Neural progenitor cell (in vitro differentiated cells): ENCODE measurements around the gene COL23A1. TPM values are rescaled to one million over a fixed set of nuclear protein-coding genes. Genes with fewer than 3 reads are reported as not detected.
A peak's percentile ranks its signal among the peaks of the same experiment; 100 is the strongest.

Experiments
- DNase-seq: peaks from one replicate; pipeline ENCODE4 v3.0.0-alpha.2; 2016; ENCODE audit warnings: low spot score
- H2AFZ ChIP-seq: fragments of 200-600 bp; sonication (generic); replicated peaks from 2 replicates; pipeline ENCODE4 v1.6.1; 2016; ENCODE audit warnings: antibody characterized with exemption
- H3F3A ChIP-seq: fragments of 200-600 bp; sonication (generic); 2 replicates; pipeline ENCODE4 v1.6.1; 2016; ENCODE audit warnings: antibody characterized with exemption, low read depth
- H3K27ac ChIP-seq: fragments of 200-600 bp; sonication (generic); 2 replicates; pipeline ENCODE4 v1.5.1; 2016; ENCODE audit warnings: mild to moderate bottlenecking
- H3K27me3 ChIP-seq: fragments of 200-600 bp; sonication (generic); 2 replicates; pipeline ENCODE4 v1.6.1; 2016; ENCODE audit warnings: mild to moderate bottlenecking, moderate library complexity
- H3K36me3 ChIP-seq: fragments of 200-600 bp; sonication (generic); 2 replicates; pipeline ENCODE4 v1.5.1; 2016
- H3K4me1 ChIP-seq: fragments of 200-600 bp; sonication (generic); 2 replicates; pipeline ENCODE4 v1.6.1; 2016; ENCODE audit warnings: mixed run types
- H3K4me2 ChIP-seq: fragments of 200-600 bp; sonication (generic); 2 replicates; pipeline ENCODE4 v1.6.1; 2016
- H3K4me3 ChIP-seq: fragments of 200-600 bp; sonication (generic); 2 replicates; pipeline ENCODE4 v1.5.1; 2016
- H3K79me2 ChIP-seq: fragments of 200-600 bp; sonication (generic); 2 replicates; pipeline ENCODE4 v1.6.1; 2016; ENCODE audit warnings: low read depth
- H3K9ac ChIP-seq: fragments of 200-600 bp; sonication (generic); 2 replicates; pipeline ENCODE4 v1.6.1; 2016
- H3K9me3 ChIP-seq: fragments of 200-600 bp; sonication (generic); 2 replicates; pipeline ENCODE4 v1.5.1; 2016; ENCODE audit warnings: low read depth
- H4K20me1 ChIP-seq: fragments of 200-600 bp; sonication (generic); 2 replicates; pipeline ENCODE4 v1.6.1; 2016; ENCODE audit warnings: low read depth
- H3K27ac Mint-ChIP-seq: 3 replicates; pipeline ENCODE4 v1.8.0; 2021; ENCODE audit warnings: mixed read lengths
- H3K27me3 Mint-ChIP-seq: 2 replicates; pipeline ENCODE4 v1.8.0; 2022; ENCODE audit warnings: low read depth, mild to moderate bottlenecking, inconsistent platforms, moderate library complexity, mixed read lengths; ENCODE audit not compliant: insufficient read depth
- H3K36me3 Mint-ChIP-seq: 3 replicates; pipeline ENCODE4 v1.8.0; 2021; ENCODE audit warnings: mixed read lengths
- H3K4me1 Mint-ChIP-seq: 3 replicates; pipeline ENCODE4 v1.8.0; 2021; ENCODE audit warnings: mixed read lengths
- H3K4me3 Mint-ChIP-seq: 3 replicates; pipeline ENCODE4 v1.8.0; 2021; ENCODE audit warnings: mild to moderate bottlenecking, moderate library complexity, mixed read lengths
- H3K9me3 Mint-ChIP-seq: 3 replicates; pipeline ENCODE4 v1.8.0; 2020; ENCODE audit warnings: mixed read lengths
- CTCF ChIP-seq: fragments of 200-600 bp; sonication (generic); IDR thresholded peaks from 2 replicates; pipeline ENCODE4 v1.5.1; 2017; ENCODE audit warnings: antibody characterized with exemption, mild to moderate bottlenecking
- EZH2 ChIP-seq: fragments of 200-600 bp; sonication (generic); IDR thresholded peaks from 2 replicates; pipeline ENCODE4 v1.6.1; 2017; ENCODE audit warnings: antibody characterized with exemption, mild to moderate bottlenecking, moderate library complexity
- EZH2phosphoT487 ChIP-seq: fragments of 200-600 bp; sonication (generic); IDR thresholded peaks from 2 replicates; pipeline ENCODE4 v1.6.1; 2017; ENCODE audit warnings: antibody characterized with exemption
- total RNA-seq: library from RNA; depleted of rRNA; stranded (reverse); fragments of >200 nt; gene quantifications from 2 replicates; pipeline ENCODE4 v1.2.3, GENCODE V29; 2015; ENCODE audit warnings: low replicate concordance

COL23A1 gene
- total RNA-seq, 1 donor from 2014 or later: not detected

- H3K36me3 Mint-ChIP-seq: no peaks in the 10 kb centered on the region
- H3K4me2 ChIP-seq: no peak overlapping the region
- H4K20me1 ChIP-seq: no peaks in the 10 kb centered on the region
- H3K27me3 ChIP-seq: no peaks in the 10 kb centered on the region
- H3K9ac ChIP-seq: no peak overlapping the region
- H3K4me3 ChIP-seq: no peak overlapping the region
- peaks cover 4% of the 10 kb centered on the region for H3K27me3 Mint-ChIP-seq
- H3K9me3 ChIP-seq: no peaks in the 10 kb centered on the region
- H3K27ac Mint-ChIP-seq: peak overlapping the region; percentile 50
- H3K4me1 Mint-ChIP-seq: peaks cover 42% of the 10 kb centered on the region
- H3K4me1 ChIP-seq: peaks cover 12% of the 10 kb centered on the region
- TF ChIP-seq EZH2 (no peak), CTCF (no peak), EZH2phosphoT487 (no peak)
- H3K36me3 ChIP-seq: no peaks in the 10 kb centered on the region
- H3K9me3 Mint-ChIP-seq: no peaks in the 10 kb centered on the region
- H3K4me3 Mint-ChIP-seq: no peak overlapping the region
- H3F3A ChIP-seq: no peaks in the 10 kb centered on the region
- H3K27ac ChIP-seq: no peak overlapping the region
- DNase-seq: no peak
- H2AFZ ChIP-seq: no peak overlapping the region
- no peaks in the 10 kb centered on the region for H3K79me2 ChIP-seq
These were observed 208.1 kb downstream of the COL23A1 start for GRCh38 chr5:178381921-178382695.

GRCh38 chr5:178381206-178381605, 209.0 kb downstream of the COL23A1 start:
- peaks cover 43% of the 10 kb centered on the region for H3K4me1 Mint-ChIP-seq
- H3K9ac ChIP-seq: no peak overlapping the region
- H3K4me3 Mint-ChIP-seq: no peak overlapping the region
- DNase-seq: no peak
- no peaks in the 10 kb centered on the region for H3K36me3 Mint-ChIP-seq
- H3K4me2 ChIP-seq: no peak overlapping the region
- no peak for TF ChIP-seq CTCF
- no peak for TF ChIP-seq EZH2
- TF ChIP-seq EZH2phosphoT487: no peak
- no peaks in the 10 kb centered on the region for H4K20me1 ChIP-seq
- H3K27ac Mint-ChIP-seq: no peak overlapping the region
- peaks cover 12% of the 10 kb centered on the region for H3K4me1 ChIP-seq
- H3K9me3 ChIP-seq: no peaks in the 10 kb centered on the region
- H3K27me3 ChIP-seq: no peaks in the 10 kb centered on the region
- no peaks in the 10 kb centered on the region for H3K79me2 ChIP-seq
- no peaks in the 10 kb centered on the region for H3F3A ChIP-seq
- no peak overlapping the region for H3K27ac ChIP-seq
- H3K9me3 Mint-ChIP-seq: no peaks in the 10 kb centered on the region
- H2AFZ ChIP-seq: no peak overlapping the region
- no peaks in the 10 kb centered on the region for H3K36me3 ChIP-seq
- no peak overlapping the region for H3K4me3 ChIP-seq
- H3K27me3 Mint-ChIP-seq: peaks cover 4% of the 10 kb centered on the region

GRCh38 chr5:178380541-178381074, 209.6 kb downstream of the COL23A1 start:
- Histone ChIP-seq H3K27ac (no peak overlapping the region), H3K4me3 (no peak overlapping the region), H3K36me3 (no peaks in the 10 kb centered on the region), H3K79me2 (no peaks in the 10 kb centered on the region), H3K9ac (no peak overlapping the region), H3K4me2 (no peak overlapping the region), H3K27me3 (no peaks in the 10 kb centered on the region), H2AFZ (no peak overlapping the region), H4K20me1 (no peaks in the 10 kb centered on the region), H3K9me3 (no peaks in the 10 kb centered on the region), H3F3A (no peaks in the 10 kb centered on the region), H3K4me1 (peaks cover 12% of the 10 kb centered on the region)
- Mint-ChIP-seq H3K27ac (no peak overlapping the region), H3K27me3 (peaks cover 4% of the 10 kb centered on the region), H3K4me1 (peaks cover 42% of the 10 kb centered on the region), H3K4me3 (no peak overlapping the region), H3K36me3 (no peaks in the 10 kb centered on the region), H3K9me3 (no peaks in the 10 kb centered on the region)
- DNase-seq: no peak
- TF ChIP-seq CTCF (no peak), EZH2 (no peak), EZH2phosphoT487 (no peak)
